Astrocyte (in vitro differentiated cells and primary cell): ENCODE data around the gene B3GALNT1. TPM values are rescaled to one million over a fixed set of nuclear protein-coding genes. Genes with fewer than 3 reads are reported as not detected.

ENCODE experiments used
- DNase-seq: peaks from one replicate; pipeline ENCODE4 v3.0.0-alpha.2; 2010; ENCODE audit warnings: low read depth
- FAIRE-seq: peaks from 2 replicates; lab custom pipeline; 2011; peaks lifted over from hg19 to GRCh38; lab: Jason Lieb, UNC
- H2AFZ ChIP-seq: 2 replicates; pipeline ENCODE4 v1.6.0; 2012; ENCODE audit warnings: low read depth, low read length, inconsistent platforms
- H3K27ac ChIP-seq: 2 replicates; pipeline ENCODE4 v1.5.1; 2011; ENCODE audit warnings: low read depth, low read length, inconsistent platforms
- H3K27me3 ChIP-seq: 2 replicates; pipeline ENCODE4 v1.6.0; 2011; ENCODE audit warnings: low read length, inconsistent platforms; ENCODE audit not compliant: insufficient read depth
- H3K36me3 ChIP-seq: 2 replicates; pipeline ENCODE4 v1.5.1; 2011; ENCODE audit warnings: low read length, inconsistent platforms; ENCODE audit not compliant: insufficient read depth
- H3K4me1 ChIP-seq: 2 replicates; pipeline ENCODE4 v1.5.1; 2011; ENCODE audit warnings: low read length, inconsistent platforms; ENCODE audit not compliant: insufficient read depth
- H3K4me2 ChIP-seq: 2 replicates; pipeline ENCODE4 v1.6.0; 2012; ENCODE audit warnings: low read length, inconsistent platforms
- H3K4me3 ChIP-seq: 2 replicates; pipeline ENCODE4 v1.5.1; 2011; ENCODE audit warnings: low read depth, mild to moderate bottlenecking, low read length, inconsistent platforms; ENCODE audit not compliant: insufficient read depth
- H3K79me2 ChIP-seq: 2 replicates; pipeline ENCODE4 v1.6.0; 2012; ENCODE audit warnings: mild to moderate bottlenecking, low read length, inconsistent platforms; ENCODE audit not compliant: insufficient read depth
- H3K9ac ChIP-seq: 2 replicates; pipeline ENCODE4 v1.6.0; 2012; ENCODE audit warnings: mild to moderate bottlenecking, low read length, inconsistent platforms
- H3K9me3 ChIP-seq: 2 replicates; pipeline ENCODE4 v1.5.1; 2012; ENCODE audit warnings: low read depth, mild to moderate bottlenecking, low read length, inconsistent platforms; ENCODE audit not compliant: insufficient read depth
- H4K20me1 ChIP-seq: 2 replicates; pipeline ENCODE4 v1.6.0; 2012; ENCODE audit warnings: low read length, inconsistent platforms; ENCODE audit not compliant: insufficient read depth
- H3K27ac Mint-ChIP-seq: one replicate; pipeline ENCODE4 v1.8.0; 2021; ENCODE audit warnings: mild to moderate bottlenecking, mixed read lengths; ENCODE audit not compliant: unreplicated experiment
- H3K27me3 Mint-ChIP-seq: one replicate; pipeline ENCODE4 v1.8.0; 2021; ENCODE audit warnings: low read depth, mixed read lengths; ENCODE audit not compliant: unreplicated experiment
- H3K36me3 Mint-ChIP-seq: one replicate; pipeline ENCODE4 v1.8.0; 2021; ENCODE audit warnings: low read depth, mixed read lengths; ENCODE audit not compliant: unreplicated experiment
- H3K4me1 Mint-ChIP-seq: one replicate; pipeline ENCODE4 v1.8.0; 2021; ENCODE audit warnings: low read depth, mixed read lengths; ENCODE audit not compliant: unreplicated experiment
- H3K4me3 Mint-ChIP-seq: one replicate; pipeline ENCODE4 v1.8.0; 2021; ENCODE audit warnings: mild to moderate bottlenecking, moderate library complexity, mixed read lengths; ENCODE audit not compliant: unreplicated experiment
- H3K9me3 Mint-ChIP-seq: one replicate; pipeline ENCODE4 v1.8.0; 2021; ENCODE audit warnings: mild to moderate bottlenecking, mixed read lengths; ENCODE audit not compliant: unreplicated experiment
- EZH2 ChIP-seq: IDR thresholded peaks from 2 replicates; pipeline ENCODE4 v1.6.1; 2012; ENCODE audit warnings: mild to moderate bottlenecking, low read length, inconsistent platforms; ENCODE audit not compliant: insufficient read depth
- total RNA-seq: library from RNA; stranded (reverse); gene quantifications from 2 replicates; pipeline ENCODE4 v1.2.1, GENCODE V29; 2021
- TF ChIP-seq, protein P1 (sequence below): IDR thresholded peaks from 2 replicates; pipeline ENCODE4 v1.5.1; 2011; ENCODE audit warnings: low read depth, mild to moderate bottlenecking, inconsistent platforms, low read length, moderate library complexity; ENCODE audit not compliant: insufficient read depth

The B3GALNT1 gene
- total RNA-seq, 1 donor from 2014 or later: 12.8 TPM

DNA sequence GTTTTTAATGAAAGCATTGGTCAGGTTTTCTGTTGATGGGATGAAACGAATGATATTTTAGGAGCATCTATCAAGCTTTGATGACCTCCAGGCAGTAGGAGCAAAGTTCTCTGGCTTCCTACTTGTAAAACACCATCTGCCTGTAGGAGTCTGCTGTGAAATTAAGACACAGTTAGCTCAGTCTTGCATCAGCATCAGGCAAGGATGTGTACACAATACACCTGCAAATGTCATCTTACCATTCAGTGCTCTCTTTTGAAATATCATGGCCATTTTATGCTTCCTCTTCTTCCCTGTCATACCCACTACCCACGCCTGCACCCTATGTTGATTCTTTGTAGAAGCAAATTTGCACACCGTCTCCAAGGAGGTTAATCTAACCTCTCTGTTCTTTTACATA is 38.2 kb downstream of the B3GALNT1 start:
- FAIRE-seq (no peak), DNase-seq (no peak)
- H3K9ac ChIP-seq: no peak overlapping the region
- H3K4me1 ChIP-seq: peaks cover 12% of the 10 kb centered on the region
- no peak overlapping the region for H3K27ac Mint-ChIP-seq
- H4K20me1 ChIP-seq: no peaks in the 10 kb centered on the region
- peaks cover 9% of the 10 kb centered on the region for H3K4me1 Mint-ChIP-seq
- peaks cover 3% of the 10 kb centered on the region for H3K9me3 Mint-ChIP-seq
- no peak overlapping the region for H3K4me3 ChIP-seq
- no peaks in the 10 kb centered on the region for H3K36me3 Mint-ChIP-seq
- H3K9me3 ChIP-seq: no peaks in the 10 kb centered on the region
- no peaks in the 10 kb centered on the region for H3K79me2 ChIP-seq
- no peak overlapping the region for H3K27ac ChIP-seq
- no peak overlapping the region for H3K4me2 ChIP-seq
- TF ChIP-seq, protein P1, sequence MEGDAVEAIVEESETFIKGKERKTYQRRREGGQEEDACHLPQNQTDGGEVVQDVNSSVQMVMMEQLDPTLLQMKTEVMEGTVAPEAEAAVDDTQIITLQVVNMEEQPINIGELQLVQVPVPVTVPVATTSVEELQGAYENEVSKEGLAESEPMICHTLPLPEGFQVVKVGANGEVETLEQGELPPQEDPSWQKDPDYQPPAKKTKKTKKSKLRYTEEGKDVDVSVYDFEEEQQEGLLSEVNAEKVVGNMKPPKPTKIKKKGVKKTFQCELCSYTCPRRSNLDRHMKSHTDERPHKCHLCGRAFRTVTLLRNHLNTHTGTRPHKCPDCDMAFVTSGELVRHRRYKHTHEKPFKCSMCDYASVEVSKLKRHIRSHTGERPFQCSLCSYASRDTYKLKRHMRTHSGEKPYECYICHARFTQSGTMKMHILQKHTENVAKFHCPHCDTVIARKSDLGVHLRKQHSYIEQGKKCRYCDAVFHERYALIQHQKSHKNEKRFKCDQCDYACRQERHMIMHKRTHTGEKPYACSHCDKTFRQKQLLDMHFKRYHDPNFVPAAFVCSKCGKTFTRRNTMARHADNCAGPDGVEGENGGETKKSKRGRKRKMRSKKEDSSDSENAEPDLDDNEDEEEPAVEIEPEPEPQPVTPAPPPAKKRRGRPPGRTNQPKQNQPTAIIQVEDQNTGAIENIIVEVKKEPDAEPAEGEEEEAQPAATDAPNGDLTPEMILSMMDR: no peak
- no peak for TF ChIP-seq EZH2
- no peak overlapping the region for H2AFZ ChIP-seq
- H3K27me3 ChIP-seq: no peaks in the 10 kb centered on the region
- H3K27me3 Mint-ChIP-seq: no peaks in the 10 kb centered on the region
- H3K4me3 Mint-ChIP-seq: no peak overlapping the region
- no peaks in the 10 kb centered on the region for H3K36me3 ChIP-seq

DNA sequence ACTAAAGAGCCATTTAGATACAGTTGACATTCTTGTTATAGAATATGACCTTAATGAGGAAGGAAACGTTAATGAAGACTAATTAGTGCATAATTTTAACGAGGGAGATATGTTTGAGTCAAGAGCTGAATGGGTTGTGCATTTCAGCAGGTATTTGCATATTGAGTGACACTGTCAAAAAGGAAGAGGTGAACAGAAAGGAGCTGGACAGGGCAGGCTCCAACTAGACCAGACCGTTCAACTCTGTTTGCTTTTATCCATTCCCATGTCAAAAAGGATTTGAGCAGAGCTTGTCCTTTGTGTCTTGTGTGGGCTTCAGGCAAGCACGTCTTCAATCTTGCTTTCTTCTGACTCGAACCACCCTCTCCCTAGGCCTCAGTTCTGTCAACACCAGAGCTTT is 40.7 kb downstream of the B3GALNT1 start:
- Mint-ChIP-seq H3K4me3 (no peak overlapping the region), H3K27ac (no peak overlapping the region), H3K9me3 (peaks cover 3% of the 10 kb centered on the region), H3K27me3 (no peaks in the 10 kb centered on the region), H3K36me3 (no peaks in the 10 kb centered on the region), H3K4me1 (no peaks in the 10 kb centered on the region)
- FAIRE-seq (no peak), DNase-seq (no peak)
- H3K4me2 ChIP-seq: no peak overlapping the region
- TF ChIP-seq EZH2: no peak
- TF ChIP-seq, protein P1: no peak
- H3K4me3 ChIP-seq: no peak overlapping the region
- H3K79me2 ChIP-seq: no peaks in the 10 kb centered on the region
- H4K20me1 ChIP-seq: no peaks in the 10 kb centered on the region
- H3K36me3 ChIP-seq: no peaks in the 10 kb centered on the region
- H3K4me1 ChIP-seq: peaks cover 2% of the 10 kb centered on the region
- H3K9me3 ChIP-seq: no peaks in the 10 kb centered on the region
- H3K9ac ChIP-seq: no peak overlapping the region
- no peaks in the 10 kb centered on the region for H3K27me3 ChIP-seq
- H3K27ac ChIP-seq: no peak overlapping the region
- H2AFZ ChIP-seq: no peak overlapping the region

DNA sequence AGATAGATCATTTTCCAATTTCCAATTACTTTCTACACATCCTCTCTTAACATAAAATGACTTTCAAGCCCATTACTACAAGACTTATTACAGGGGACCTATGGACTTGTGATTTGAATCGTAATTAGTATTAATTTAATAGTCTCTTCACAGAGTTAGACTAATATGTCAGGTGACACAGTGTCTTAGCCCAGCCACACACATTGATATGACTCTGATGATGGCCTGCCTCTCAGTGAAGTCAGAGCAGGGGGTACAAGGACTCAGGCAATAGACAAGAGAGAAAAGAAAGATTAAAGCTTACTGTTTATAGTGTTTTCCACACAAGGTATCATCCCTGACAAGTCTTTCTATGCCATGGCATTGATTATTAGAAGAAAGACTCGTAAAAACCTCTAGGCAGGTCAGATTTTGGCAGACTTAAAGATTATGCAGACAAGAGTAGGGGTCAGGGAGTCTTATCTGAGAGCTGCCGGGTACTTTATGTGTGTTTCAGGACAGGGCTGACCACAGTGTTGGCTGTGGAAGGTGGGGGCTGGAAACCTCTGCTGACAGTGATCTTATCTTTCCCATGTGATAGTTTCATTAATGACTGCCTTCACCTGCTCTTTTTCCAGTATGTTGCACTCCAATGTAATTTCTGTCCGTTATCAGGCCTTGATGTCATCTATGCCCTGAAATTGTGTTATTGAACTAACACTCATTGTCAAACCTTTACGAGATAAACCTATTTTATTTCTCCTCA is 50.1 kb downstream of the B3GALNT1 start:
- H4K20me1 ChIP-seq: no peaks in the 10 kb centered on the region
- no peak overlapping the region for H3K27ac Mint-ChIP-seq
- no peak overlapping the region for H3K4me3 Mint-ChIP-seq
- H3K9me3 Mint-ChIP-seq: no peaks in the 10 kb centered on the region
- H3K4me2 ChIP-seq: no peak overlapping the region
- no peak overlapping the region for H3K9ac ChIP-seq
- FAIRE-seq (no peak), DNase-seq (no peak)
- H3K27me3 Mint-ChIP-seq: no peaks in the 10 kb centered on the region
- no peaks in the 10 kb centered on the region for H3K36me3 Mint-ChIP-seq
- H3K27me3 ChIP-seq: no peaks in the 10 kb centered on the region
- no peaks in the 10 kb centered on the region for H3K4me1 ChIP-seq
- H3K27ac ChIP-seq: no peak overlapping the region
- H3K9me3 ChIP-seq: no peaks in the 10 kb centered on the region
- TF ChIP-seq, protein P1: no peak
- TF ChIP-seq EZH2: no peak
- no peak overlapping the region for H3K4me3 ChIP-seq
- no peak overlapping the region for H2AFZ ChIP-seq
- H3K4me1 Mint-ChIP-seq: peaks cover 3% of the 10 kb centered on the region
- no peaks in the 10 kb centered on the region for H3K79me2 ChIP-seq
- no peaks in the 10 kb centered on the region for H3K36me3 ChIP-seq
